HG02571 (cell line): ENCODE results near the gene ARID3A.

Source experiments
- ATAC-seq: cut with Tn5 transposase; IDR thresholded peaks from one replicate; pipeline ENCODE4 v1.9.1; 2021; ENCODE audit warnings: mild to moderate bottlenecking, moderate library complexity; ENCODE audit not compliant: unreplicated experiment

The ARID3A gene

GRCh38 chr19:911197-912033 is 14.4 kb upstream of the ARID3A start:
- ATAC-seq = no peak

DNA sequence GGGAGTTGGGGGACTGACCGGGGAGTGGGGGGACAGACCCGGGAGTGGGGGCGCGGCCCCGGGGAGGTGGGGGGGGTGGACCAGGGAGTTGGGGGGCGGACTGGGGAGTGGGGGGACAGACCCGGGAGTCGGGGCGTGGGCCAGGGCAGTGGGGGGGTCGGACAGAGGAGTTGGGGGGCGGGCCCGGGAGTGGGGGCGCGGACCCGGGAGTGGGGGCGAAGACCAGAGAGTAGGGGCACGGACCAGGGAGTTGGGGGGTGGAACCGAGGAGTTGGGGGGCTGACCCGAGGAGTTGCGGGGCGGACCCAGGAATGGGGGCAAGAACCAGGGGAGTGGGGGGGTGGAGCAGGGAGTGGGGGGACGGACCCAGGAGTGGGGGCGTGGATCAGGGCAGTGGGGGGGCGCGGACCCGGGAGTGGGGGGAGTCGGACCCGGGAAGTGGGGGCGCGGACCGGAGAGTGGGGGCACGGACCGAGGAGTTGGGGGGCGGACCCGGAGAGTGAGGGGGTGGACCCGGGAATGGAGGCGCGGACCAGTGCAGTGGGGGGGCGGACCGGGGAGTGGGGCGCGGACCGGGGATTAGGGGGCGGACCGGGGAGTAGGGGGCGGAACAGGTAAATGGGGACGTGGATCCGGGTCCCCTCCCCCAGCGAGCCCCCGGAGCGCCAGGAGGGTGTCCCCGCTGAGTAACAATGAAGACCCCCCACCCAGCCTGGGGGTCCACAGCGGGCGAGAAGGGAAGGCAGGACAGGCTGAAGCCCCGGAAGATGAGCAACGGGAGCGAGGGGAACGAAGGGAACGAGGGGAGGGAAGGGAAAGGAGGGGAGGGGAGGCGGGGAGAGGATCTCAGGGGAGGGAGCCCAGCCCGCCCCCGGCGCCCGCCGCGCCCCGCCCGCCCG is 13.4 kb upstream of the ARID3A start:
- ATAC-seq = no peak

DNA sequence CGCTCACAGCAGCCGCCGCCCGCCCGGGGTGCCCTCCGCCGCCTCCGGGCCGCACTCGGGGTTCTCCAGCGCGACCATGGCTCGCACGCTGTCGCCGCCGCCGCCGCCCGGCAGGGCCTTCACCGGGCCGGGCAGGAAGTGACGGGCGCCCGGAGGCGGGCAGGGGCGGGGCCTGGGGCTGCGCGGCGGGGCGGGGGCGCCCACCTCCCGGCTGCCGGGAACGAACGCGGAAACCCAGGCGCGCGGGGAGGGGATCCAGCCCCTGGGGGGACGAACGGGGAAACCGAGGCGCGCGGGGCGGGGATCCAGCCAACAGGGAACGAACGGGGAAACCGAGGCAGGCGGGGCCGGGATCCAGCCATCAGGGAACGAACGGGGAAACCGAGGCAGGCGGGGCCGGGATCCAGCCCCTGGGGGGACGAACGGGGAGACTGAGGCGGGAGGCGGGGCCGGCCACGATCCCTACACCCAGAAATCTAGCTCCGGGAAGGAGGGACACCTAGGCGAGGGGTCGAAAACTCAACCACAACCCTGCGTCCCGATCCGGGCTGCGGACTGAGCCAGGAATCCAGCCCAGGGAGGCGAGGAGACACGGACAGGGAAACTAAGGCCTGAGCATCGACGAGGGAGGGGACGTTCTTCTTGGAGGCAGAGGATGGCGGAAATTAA is 12.6 kb upstream of the ARID3A start, which contains the start of gene R3HDM4:
Gene R3HDM4, minus strand, starts transcription at position 140 of the 669 bp plus-strand sequence. Its CDS starts 62 bp downstream, at position 78.
- ATAC-seq = no peak

GRCh38 chr19:916645-917322 is 9.1 kb upstream of the ARID3A start:
- ATAC-seq = no peak

- ATAC-seq = no peak
Observed at GRCh38 chr19:917323-918151, 8.3 kb upstream of the ARID3A start, which contains the start of gene KISS1R. TSS of gene KISS1R (plus strand) at chr19:917333. CDS start at chr19:917503, 170 bp downstream.

GRCh38 chr19:918152-918437 is 7.7 kb upstream of the ARID3A start:
- ATAC-seq = no peak

DNA sequence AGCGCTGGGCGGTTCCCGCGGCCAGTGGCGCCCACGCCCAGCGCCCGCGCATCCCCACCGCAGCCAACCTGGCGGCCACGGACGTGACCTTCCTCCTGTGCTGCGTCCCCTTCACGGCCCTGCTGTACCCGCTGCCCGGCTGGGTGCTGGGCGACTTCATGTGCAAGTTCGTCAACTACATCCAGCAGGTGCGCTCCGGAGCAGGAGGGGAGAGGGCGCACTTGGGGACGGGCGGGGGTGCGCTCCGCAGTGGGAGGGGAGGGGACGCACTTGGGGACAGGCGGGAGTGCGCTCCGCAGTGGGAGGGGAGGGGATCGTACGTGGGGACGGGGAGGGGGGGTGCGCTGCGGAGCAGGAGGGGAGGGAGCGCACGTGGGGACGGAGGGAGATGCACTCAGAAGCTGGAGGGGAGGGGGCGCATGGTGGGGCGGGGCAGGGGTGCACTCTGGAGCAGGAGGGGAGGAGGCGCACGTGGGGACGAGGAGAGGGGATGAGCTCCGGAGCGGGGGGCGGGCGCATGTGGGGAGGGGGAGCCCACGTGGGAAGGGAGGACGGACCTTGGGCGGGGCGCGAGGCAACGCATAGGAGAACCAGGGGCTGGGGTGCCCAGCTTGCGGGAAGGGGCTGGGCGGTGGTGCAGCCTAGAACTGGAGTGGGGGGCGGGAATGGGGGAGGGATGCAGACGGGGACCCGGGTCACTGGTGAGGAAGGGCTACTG is 7.2 kb upstream of the ARID3A start:
- ATAC-seq = no peak

GRCh38 chr19:919199-920050 is 6.4 kb upstream of the ARID3A start:
- no peak for ATAC-seq

DNA sequence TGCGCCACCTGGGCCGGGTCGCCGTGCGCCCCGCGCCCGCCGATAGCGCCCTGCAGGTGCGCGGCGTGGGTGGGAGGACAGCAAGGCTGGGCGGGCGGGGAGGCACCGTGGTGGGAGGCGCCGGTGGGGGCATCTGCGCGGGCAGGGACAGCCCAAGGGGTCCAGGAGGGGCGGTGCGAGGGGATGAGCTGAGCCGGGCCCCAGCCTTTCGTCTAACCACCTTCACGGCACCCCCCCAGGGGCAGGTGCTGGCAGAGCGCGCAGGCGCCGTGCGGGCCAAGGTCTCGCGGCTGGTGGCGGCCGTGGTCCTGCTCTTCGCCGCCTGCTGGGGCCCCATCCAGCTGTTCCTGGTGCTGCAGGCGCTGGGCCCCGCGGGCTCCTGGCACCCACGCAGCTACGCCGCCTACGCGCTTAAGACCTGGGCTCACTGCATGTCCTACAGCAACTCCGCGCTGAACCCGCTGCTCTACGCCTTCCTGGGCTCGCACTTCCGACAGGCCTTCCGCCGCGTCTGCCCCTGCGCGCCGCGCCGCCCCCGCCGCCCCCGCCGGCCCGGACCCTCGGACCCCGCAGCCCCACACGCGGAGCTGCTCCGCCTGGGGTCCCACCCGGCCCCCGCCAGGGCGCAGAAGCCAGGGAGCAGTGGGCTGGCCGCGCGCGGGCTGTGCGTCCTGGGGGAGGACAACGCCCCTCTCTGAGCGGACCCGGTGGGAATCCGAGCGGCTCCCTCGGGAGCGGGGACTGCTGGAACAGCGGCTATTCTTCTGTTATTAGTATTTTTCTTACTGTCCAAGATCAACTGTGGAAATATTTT is 5.6 kb upstream of the ARID3A start:
- ATAC-seq = no peak

GRCh38 chr19:924553-925086 is 1.2 kb upstream of the ARID3A start:
- ATAC-seq = no peak

GRCh38 chr19:925087-925525 is 729 bp upstream of the ARID3A start:
- peak; percentile 16 for ATAC-seq

GRCh38 chr19:926323-926588 is 421 bp downstream of the ARID3A start:
- no peak for ATAC-seq

DNA sequence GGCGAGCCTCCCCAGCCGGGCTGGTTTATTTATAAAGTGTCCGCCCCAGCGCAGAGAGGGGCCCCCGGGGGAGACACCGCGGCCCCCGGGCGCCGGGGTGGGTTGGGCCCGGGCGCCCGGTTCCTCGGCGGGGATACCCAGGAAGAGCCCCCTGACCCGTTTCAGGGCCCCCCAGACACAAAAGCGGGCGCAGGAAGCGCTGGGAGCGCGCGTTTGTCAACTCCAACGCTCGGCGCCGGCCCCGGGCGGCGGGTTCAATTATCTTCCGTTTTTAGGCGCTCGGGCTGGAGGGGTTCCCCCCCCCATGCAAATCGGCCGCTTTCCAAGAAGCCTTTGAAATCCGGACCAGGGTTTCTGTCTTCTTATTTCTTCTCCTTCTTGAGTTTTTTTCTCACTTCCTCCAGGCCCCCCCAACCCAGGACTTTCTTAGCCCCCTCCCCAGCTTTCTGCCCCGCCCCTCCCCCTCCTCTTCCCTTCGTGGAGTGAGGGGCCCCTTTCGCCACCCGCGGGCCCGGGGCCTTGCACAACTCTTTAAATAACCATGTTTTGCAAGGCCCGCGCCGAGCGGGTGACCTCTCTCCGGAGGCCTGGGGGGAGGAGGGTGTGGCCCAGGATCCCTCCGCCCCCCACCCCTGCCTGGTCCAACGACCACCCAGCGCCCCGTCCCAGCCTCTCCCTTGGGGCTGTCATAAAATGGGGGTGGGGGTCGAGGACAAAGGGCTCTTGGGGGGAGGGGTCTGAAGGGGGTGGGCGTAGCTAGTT is 935 bp downstream of the ARID3A start:
- no peak for ATAC-seq

GRCh38 chr19:927351-927779 is 1.5 kb downstream of the ARID3A start:
- ATAC-seq = no peak

DNA sequence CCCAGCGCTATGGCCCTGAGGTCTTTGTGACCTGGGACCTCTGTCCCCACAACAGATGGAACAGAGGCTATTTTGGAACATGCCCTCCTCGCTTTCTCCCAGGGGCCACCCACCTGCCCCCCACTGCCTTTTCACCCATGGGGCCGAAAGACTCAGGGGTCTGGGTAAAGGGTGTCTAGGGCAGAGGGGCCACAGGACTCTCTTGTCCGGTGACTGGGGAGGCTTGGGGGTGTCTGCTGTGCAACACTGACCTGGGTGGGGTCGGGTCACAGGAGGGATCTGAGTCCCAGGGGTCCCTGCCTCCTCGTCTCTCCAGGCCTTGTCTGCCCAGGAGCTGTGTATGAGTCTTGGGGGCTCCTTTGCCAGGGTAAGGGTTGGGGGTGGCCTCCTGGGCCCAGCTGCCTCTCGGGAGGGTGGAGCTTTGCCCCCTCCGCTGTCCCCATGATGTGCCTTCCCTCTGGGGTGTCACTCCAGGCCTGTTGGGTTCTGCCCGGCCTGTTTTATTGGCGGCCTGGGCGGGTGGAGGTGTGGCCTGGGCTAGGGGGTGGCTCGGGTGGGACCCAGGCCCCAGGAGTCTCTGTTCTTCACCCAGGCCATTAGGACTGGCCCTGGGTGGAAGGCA is 2.1 kb downstream of the ARID3A start:
- ATAC-seq = no peak
